NB4 (cell line): ENCODE results near the gene ADAMTS2.

Experiments used
- POLR2A ChIP-seq: IDR thresholded peaks from 2 replicates; pipeline ENCODE4 v1.6.1; 2011; ENCODE audit warnings: mild to moderate bottlenecking; ENCODE audit not compliant: insufficient read length; ENCODE audit errors: extremely low read depth
- TF ChIP-seq, protein P1 (sequence below): IDR thresholded peaks from one replicate; pipeline ENCODE4 v1.5.1; 2012; ENCODE audit warnings: low read depth, low read length

DNA sequence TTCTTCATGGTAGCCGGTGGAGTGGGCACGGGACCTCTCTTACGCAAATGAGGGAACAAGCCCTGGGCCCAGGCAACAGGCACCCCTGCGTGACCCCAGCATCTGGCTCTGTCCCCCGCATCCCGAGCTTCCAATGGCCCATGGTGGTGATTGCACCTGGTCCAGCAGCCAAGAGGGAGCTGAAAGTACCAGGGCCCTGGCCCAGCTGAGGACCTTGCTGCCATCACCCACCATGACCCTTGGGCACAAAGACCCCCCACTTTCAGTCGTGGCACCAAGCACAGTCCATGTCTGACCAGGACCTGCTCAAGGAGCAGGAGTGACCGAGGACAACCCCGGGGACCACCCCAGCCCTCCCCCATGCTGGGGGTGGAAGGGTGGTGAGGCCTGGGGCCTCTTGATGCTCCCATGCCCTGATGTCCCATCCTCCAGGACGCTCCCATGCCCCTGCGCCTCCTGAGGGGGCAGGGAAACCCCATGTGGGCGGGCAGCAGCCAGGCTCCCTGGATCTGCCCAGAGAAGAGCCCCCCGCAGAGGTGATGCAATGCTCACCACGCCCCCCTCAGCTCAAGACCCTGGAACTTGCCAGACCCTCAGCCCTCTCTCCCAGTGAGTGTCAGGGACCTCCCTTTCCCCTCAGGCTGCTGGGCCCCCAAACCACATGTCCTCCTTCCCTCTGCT is 123.9 kb downstream of the ADAMTS2 start:
- TF ChIP-seq, protein P1, sequence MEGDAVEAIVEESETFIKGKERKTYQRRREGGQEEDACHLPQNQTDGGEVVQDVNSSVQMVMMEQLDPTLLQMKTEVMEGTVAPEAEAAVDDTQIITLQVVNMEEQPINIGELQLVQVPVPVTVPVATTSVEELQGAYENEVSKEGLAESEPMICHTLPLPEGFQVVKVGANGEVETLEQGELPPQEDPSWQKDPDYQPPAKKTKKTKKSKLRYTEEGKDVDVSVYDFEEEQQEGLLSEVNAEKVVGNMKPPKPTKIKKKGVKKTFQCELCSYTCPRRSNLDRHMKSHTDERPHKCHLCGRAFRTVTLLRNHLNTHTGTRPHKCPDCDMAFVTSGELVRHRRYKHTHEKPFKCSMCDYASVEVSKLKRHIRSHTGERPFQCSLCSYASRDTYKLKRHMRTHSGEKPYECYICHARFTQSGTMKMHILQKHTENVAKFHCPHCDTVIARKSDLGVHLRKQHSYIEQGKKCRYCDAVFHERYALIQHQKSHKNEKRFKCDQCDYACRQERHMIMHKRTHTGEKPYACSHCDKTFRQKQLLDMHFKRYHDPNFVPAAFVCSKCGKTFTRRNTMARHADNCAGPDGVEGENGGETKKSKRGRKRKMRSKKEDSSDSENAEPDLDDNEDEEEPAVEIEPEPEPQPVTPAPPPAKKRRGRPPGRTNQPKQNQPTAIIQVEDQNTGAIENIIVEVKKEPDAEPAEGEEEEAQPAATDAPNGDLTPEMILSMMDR: no peak
- no peak for TF ChIP-seq POLR2A
